A673 (cell line): ENCODE data around the gene WNT11. TPM values are rescaled to one million over a fixed set of nuclear protein-coding genes. Genes with fewer than 3 reads are reported as not detected.

Source experiments
- BruUV-seq: library from RNA; stranded (reverse); fragments of 400-500 nt; replicated peaks from 2 replicates; lab custom pipeline; 2021; lab: Mats Ljungman, UMichigan
- CTCF ChIA-PET: fragments of 300-600 bp; sonication (Branson Sonifier 250); formaldehyde crosslinking; loops from one replicate; lab custom pipeline; 2022; ENCODE audit warnings: antibody characterized with exemption; lab: Charles Lee
- POLR2A ChIA-PET: fragments of 300-600 bp; sonication (Branson Sonifier 250); formaldehyde crosslinking; loops from one replicate; lab custom pipeline; 2022; ENCODE audit warnings: antibody characterized with exemption; ENCODE audit not compliant: low non-redundant PET; lab: Charles Lee
- DNase-seq: peaks from one replicate; pipeline ENCODE4 v3.0.0-alpha.2; 2015; ENCODE audit warnings: low spot score
- H3K27ac ChIP-seq: fragments of 200-600 bp; sonication (generic); 2 replicates; pipeline ENCODE4 v1.5.1; 2016; ENCODE audit warnings: mixed run types, low read depth, mild to moderate bottlenecking, mixed read lengths, antibody characterized with exemption, low read length; ENCODE audit not compliant: poor library complexity, severe bottlenecking
- H3K27me3 ChIP-seq: fragments of 200-600 bp; sonication (generic); replicated peaks from 2 replicates; pipeline ENCODE4 v1.6.1; 2017; ENCODE audit warnings: mixed run types, low read depth, mild to moderate bottlenecking, mixed read lengths, antibody characterized with exemption, low read length; ENCODE audit not compliant: insufficient read depth, poor library complexity
- H3K36me3 ChIP-seq: fragments of 200-600 bp; sonication (generic); 2 replicates; pipeline ENCODE4 v1.6.1; 2016; ENCODE audit warnings: mixed run types, mild to moderate bottlenecking, mixed read lengths, antibody characterized with exemption, low read length; ENCODE audit not compliant: insufficient read depth, poor library complexity, severe bottlenecking
- H3K4me1 ChIP-seq: fragments of 200-600 bp; sonication (generic); 2 replicates; pipeline ENCODE4 v1.6.1; 2017; ENCODE audit warnings: mixed run types, mild to moderate bottlenecking, mixed read lengths, antibody characterized with exemption, low read length; ENCODE audit not compliant: insufficient read depth, poor library complexity, severe bottlenecking
- H3K4me3 ChIP-seq: fragments of 200-600 bp; sonication (generic); 2 replicates; pipeline ENCODE4 v1.5.1; 2016; ENCODE audit warnings: low read depth, mixed run types, mild to moderate bottlenecking, mixed read lengths, low read length; ENCODE audit not compliant: poor library complexity, severe bottlenecking
- H3K9me3 ChIP-seq: fragments of 200-600 bp; sonication (generic); 2 replicates; pipeline ENCODE4 v1.6.1; 2016; ENCODE audit warnings: mixed run types, low read depth, mild to moderate bottlenecking, mixed read lengths, antibody characterized with exemption, low read length; ENCODE audit not compliant: poor library complexity, severe bottlenecking
- EZH2 ChIP-seq: fragments of 200-600 bp; sonication (generic); IDR thresholded peaks from 2 replicates; pipeline ENCODE4 v1.6.1; 2017; ENCODE audit warnings: borderline replicate concordance, low read depth, mild to moderate bottlenecking, mixed read lengths, antibody characterized with exemption, low read length; ENCODE audit not compliant: poor library complexity, severe bottlenecking
- intact Hi-C: fragments of 100-400 bp; cut with micrococcal nuclease; formaldehyde crosslinking; loops from one replicate; pipeline ENCODE4 v1.10.0; 2022; ENCODE audit not compliant: unreplicated experiment
- total RNA-seq: library from RNA; stranded (reverse); gene quantifications from 2 replicates; pipeline ENCODE4 v1.2.3, GENCODE V29; 2021
- TF ChIP-seq, protein P1 (sequence below): fragments of 300-800, 200-600 bp; sonication (generic); conservative IDR thresholded peaks from 2 replicates; pipeline ENCODE4 v1.5.1; 2017; ENCODE audit warnings: low read depth, mild to moderate bottlenecking, antibody characterized with exemption, low read length, moderate library complexity, mixed read lengths

Gene WNT11
- total RNA-seq, 1 experiment from 2014 or later = 1.2 TPM

DNA sequence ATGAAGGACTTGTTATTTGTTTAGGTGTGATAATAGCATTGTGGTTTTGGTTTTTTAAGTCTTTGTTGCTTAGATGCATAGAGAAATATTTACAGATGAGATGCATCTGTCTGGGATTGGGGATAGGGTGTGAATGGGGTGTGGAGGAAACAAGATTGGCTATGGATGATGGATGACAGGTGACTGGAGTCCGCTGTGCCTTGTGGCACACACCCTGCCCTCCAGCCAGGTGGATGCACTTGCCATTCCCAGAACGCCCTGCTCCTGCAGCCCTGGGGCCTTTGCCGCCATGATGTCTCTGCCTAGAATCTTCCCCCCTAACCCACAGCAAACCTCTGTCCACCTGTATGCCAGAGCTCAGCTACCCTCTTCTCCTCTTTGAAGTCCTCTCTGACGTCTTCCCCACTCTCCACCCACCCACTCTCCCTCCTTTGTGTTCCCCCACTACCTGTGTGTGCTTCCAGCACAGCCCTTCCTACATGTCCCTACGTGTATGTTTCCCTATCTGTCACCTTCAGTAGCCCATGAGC, 54.7 kb downstream of the WNT11 start:
- Histone ChIP-seq H3K9me3 (no peaks in the 10 kb centered on the region), H3K4me1 (no peaks in the 10 kb centered on the region), H3K27me3 (no peaks in the 10 kb centered on the region), H3K27ac (no peak overlapping the region), H3K36me3 (no peaks in the 10 kb centered on the region), H3K4me3 (no peak overlapping the region)
- TF ChIP-seq EZH2 = no peak
- TF ChIP-seq, protein P1, sequence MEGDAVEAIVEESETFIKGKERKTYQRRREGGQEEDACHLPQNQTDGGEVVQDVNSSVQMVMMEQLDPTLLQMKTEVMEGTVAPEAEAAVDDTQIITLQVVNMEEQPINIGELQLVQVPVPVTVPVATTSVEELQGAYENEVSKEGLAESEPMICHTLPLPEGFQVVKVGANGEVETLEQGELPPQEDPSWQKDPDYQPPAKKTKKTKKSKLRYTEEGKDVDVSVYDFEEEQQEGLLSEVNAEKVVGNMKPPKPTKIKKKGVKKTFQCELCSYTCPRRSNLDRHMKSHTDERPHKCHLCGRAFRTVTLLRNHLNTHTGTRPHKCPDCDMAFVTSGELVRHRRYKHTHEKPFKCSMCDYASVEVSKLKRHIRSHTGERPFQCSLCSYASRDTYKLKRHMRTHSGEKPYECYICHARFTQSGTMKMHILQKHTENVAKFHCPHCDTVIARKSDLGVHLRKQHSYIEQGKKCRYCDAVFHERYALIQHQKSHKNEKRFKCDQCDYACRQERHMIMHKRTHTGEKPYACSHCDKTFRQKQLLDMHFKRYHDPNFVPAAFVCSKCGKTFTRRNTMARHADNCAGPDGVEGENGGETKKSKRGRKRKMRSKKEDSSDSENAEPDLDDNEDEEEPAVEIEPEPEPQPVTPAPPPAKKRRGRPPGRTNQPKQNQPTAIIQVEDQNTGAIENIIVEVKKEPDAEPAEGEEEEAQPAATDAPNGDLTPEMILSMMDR = no peak
- intact Hi-C loops = loop anchor here (1.0 to 5.0 kb wide), 3 partner anchors 254 to 428 kb away; no protein-coding TSS in a partner anchor
- POLR2A ChIA-PET = interaction anchor here (0.6 kb wide), 1 partner anchor 145 kb away, joined by 17 read pairs; no protein-coding TSS in a partner anchor
- BruUV-seq = no TSS peak
- CTCF ChIA-PET = interaction anchor here (0.6 to 1.7 kb wide), 11 partner anchors 11 to 262 kb away, joined by 3 to 33 read pairs (median 5); no protein-coding TSS in a partner anchor
- DNase-seq = no peak

DNA sequence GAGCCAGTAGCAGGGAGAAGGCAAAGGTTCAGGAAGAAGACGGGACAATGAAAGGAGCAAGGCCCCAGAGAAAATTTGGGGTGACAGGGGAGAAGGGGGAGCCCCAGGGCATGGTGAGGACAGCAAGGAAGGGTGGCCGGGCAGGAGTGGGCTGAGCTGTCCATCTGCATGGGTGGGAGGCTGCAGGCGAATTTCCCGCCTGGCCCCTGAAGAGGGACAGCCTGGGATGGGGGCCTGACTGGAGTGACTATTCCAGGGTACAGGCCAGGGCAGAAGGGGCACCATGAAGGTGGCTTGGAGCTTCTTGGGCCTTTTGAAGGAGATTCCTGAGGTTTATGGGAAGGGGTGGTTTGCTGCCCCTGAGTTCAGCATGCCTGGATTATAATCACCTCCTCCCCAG, 56.2 kb downstream of the WNT11 start:
- H3K27ac ChIP-seq = no peak overlapping the region
- intact Hi-C loops = loop anchor here (5.0 kb wide), 1 partner anchor 348 kb away; no protein-coding TSS in a partner anchor
- H3K4me1 ChIP-seq = no peaks in the 10 kb centered on the region
- TF ChIP-seq, protein P1 = no peak
- no peak for TF ChIP-seq EZH2
- no peaks in the 10 kb centered on the region for H3K36me3 ChIP-seq
- H3K9me3 ChIP-seq = no peaks in the 10 kb centered on the region
- POLR2A ChIA-PET = no interaction called here
- no peaks in the 10 kb centered on the region for H3K27me3 ChIP-seq
- no peak for DNase-seq
- CTCF ChIA-PET = no interaction called here
- BruUV-seq = no TSS peak
- H3K4me3 ChIP-seq = no peak overlapping the region

DNA sequence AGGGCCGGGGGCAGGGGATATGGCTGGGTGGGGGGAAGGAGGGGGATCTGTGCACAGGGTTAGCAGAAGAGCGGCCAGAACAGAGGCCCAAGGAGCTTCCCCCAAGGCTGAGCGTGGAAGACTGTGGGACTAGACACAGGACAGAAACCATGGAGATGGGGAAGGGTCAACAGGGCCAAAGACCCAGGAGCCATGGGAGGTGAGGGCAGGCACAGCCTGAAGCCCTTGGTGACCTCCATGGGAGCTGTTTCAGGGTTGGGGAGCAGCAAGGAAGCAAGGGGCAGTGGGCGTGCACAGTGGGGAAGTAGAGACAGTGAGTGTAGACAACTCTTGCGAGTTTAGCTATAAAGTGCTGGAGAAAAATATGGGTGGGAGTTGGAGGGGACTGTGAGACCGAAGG, 56.6 kb downstream of the WNT11 start:
- ChIA-PET POLR2A (no interaction called here), CTCF (no interaction called here)
- Histone ChIP-seq H3K36me3 (no peaks in the 10 kb centered on the region), H3K4me3 (no peak overlapping the region), H3K4me1 (no peaks in the 10 kb centered on the region), H3K27me3 (no peaks in the 10 kb centered on the region), H3K9me3 (no peaks in the 10 kb centered on the region), H3K27ac (no peak overlapping the region)
- BruUV-seq = no TSS peak
- DNase-seq = no peak
- TF ChIP-seq, protein P1 = no peak
- TF ChIP-seq EZH2 = no peak
- intact Hi-C loops = loop anchor here (5.0 kb wide), 1 partner anchor 347 kb away; no protein-coding TSS in a partner anchor
